Stimulated activated effector memory CD8-positive, alpha-beta T cell treated with anti-CD3 and anti-CD28 coated beads, Interleukin-12 subunit alpha, Interleukin-12 subunit beta, amount 100 ng/mL, for 72 hours (primary cell): ENCODE data around the gene BBX.
A peak's percentile ranks its signal among the peaks of the same experiment; 100 is the strongest.

Experiments
- ATAC-seq: fragments of 150-1000 bp; cut with Tn5 transposase; 2 replicates; pipeline ENCODE4 v1.10.0; 2021
- DNase-seq, 2 donors: peaks; one replicate each; pipeline ENCODE4 v3.0.0; 2021 to 2022; ENCODE audit warnings: low spot score in 2 of 2
- H3K27ac Mint-ChIP-seq: one replicate; pipeline ENCODE4 v1.8.0; 2022; ENCODE audit warnings: mild to moderate bottlenecking, mixed read lengths
- H3K36me3 Mint-ChIP-seq: one replicate; pipeline ENCODE4 v1.8.0; 2022; ENCODE audit warnings: mild to moderate bottlenecking, mixed read lengths
- H3K4me1 Mint-ChIP-seq: one replicate; pipeline ENCODE4 v1.8.0; 2022; ENCODE audit warnings: mixed read lengths
- H3K4me3 Mint-ChIP-seq: one replicate; pipeline ENCODE4 v1.8.0; 2022; ENCODE audit warnings: mild to moderate bottlenecking, mixed read lengths
- H3K9me3 Mint-ChIP-seq: one replicate; pipeline ENCODE4 v1.8.0; 2022; ENCODE audit warnings: mixed read lengths

The BBX gene

GRCh38 chr3:107604057-107604822 lies 81.5 kb downstream of the BBX start:
- Mint-ChIP-seq H3K36me3 (no peaks in the 10 kb centered on the region), H3K4me1 (peaks cover 26% of the 10 kb centered on the region), H3K27ac (no peak overlapping the region)

DNA sequence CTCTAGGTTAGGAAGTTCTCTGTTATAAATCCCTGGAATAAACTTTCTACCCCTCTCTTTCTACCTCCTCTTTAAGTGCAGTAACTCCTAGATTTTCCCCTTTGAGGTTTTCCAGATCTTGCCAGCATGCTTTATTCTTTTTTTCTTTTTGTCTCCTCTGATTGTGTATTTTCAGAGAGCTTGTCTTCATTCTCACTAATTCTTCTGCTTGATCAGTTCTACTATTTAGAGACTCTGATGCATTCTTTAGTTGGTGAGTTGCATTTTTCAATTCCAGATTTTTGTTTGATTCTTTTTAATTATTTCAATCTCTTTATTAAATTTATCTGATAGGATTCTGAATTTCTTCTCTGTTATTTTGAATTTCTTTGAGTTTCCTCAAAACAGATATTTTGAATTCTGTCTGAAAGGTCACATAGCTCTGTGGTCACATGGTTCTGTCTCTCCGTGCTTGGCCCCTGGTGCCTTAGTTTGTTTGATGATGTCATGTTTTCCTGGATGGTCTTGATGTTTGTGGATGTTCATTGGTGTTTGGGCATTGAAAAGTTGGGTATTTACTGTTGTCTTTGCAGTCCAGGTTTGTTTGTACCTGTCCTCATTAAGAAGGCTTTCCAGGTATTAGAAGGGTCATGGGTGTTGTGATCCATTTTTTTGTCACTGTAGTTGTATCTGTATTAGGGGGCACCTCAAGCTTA lies 89.2 kb downstream of the BBX start:
- Mint-ChIP-seq H3K4me3 (no peak overlapping the region), H3K27ac (no peak overlapping the region), H3K36me3 (no peaks in the 10 kb centered on the region), H3K4me1 (peaks cover 25% of the 10 kb centered on the region), H3K9me3 (peaks cover 19% of the 10 kb centered on the region)
- no peak for DNase-seq
- ATAC-seq, result no peak

More at GRCh38 chr3:107604057-107604822, 81.5 kb downstream of the BBX start:
- H3K9me3 Mint-ChIP-seq, result peaks cover 3% of the 10 kb centered on the region
- DNase-seq (no peak), ATAC-seq (peak; percentile 78)
- no peak overlapping the region for H3K4me3 Mint-ChIP-seq

GRCh38 chr3:107612664-107613084 lies 89.9 kb downstream of the BBX start:
- H3K27ac Mint-ChIP-seq, result no peak overlapping the region
- H3K4me1 Mint-ChIP-seq, result peaks cover 32% of the 10 kb centered on the region
- ATAC-seq (no peak), DNase-seq (no peak)
- H3K9me3 Mint-ChIP-seq, result peaks cover 19% of the 10 kb centered on the region
- H3K4me3 Mint-ChIP-seq, result no peak overlapping the region
- H3K36me3 Mint-ChIP-seq, result no peaks in the 10 kb centered on the region

DNA sequence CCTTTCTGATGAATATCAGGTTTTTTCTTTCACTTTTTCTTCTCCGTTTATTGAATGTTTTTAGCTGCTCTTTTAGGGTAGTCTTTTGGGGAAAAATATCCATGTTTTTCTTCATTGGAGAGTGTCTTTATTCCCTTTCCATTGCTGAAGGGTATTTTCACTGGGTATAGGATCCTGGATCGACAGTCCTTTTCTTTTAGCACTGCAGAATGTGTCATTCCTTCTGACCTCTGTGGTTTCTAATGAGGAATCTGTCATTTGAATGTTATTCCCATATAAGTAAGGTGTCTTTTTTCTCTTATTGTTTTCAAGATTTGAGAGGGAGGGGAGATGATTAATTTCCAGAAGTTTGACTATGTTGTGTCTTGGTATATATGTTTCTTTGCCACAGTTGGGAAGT lies 96.8 kb downstream of the BBX start:
- DNase-seq (no peak), ATAC-seq (no peak)
- H3K4me3 Mint-ChIP-seq, result no peak overlapping the region
- H3K4me1 Mint-ChIP-seq, result peaks cover 63% of the 10 kb centered on the region
- peak overlapping the region; percentile 29 for H3K27ac Mint-ChIP-seq
- no peaks in the 10 kb centered on the region for H3K9me3 Mint-ChIP-seq
- no peaks in the 10 kb centered on the region for H3K36me3 Mint-ChIP-seq

DNA sequence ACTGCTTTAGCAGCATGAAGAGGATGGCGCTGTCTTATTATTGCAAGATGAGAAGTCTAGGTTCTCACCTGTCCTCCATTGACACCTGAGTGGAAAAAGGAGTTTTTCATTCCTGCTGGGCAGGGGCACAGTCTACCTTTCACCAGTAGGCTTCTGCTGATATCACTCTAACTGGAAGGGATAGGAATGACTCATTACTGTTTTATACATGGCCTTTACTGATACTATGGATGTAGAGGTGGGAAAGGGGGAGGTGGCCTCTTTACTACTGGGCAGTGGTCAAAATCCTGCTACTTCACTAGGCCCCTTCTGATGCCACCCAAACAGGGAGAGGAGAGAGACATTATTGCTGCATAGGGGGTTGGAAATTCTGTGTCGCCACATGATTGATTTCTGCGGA lies 97.8 kb downstream of the BBX start:
- Mint-ChIP-seq H3K4me3 (no peak overlapping the region), H3K4me1 (peaks cover 58% of the 10 kb centered on the region)

GRCh38 chr3:107621465-107621864 lies 98.7 kb downstream of the BBX start:
- H3K36me3 Mint-ChIP-seq, result no peaks in the 10 kb centered on the region
- no peaks in the 10 kb centered on the region for H3K9me3 Mint-ChIP-seq
- H3K4me1 Mint-ChIP-seq, result peaks cover 58% of the 10 kb centered on the region
- H3K4me3 Mint-ChIP-seq, result no peak overlapping the region
- H3K27ac Mint-ChIP-seq, result no peak overlapping the region
- DNase-seq (no peak), ATAC-seq (no peak)

More for the DNA sequence above, 97.8 kb downstream of the BBX start:
- no peaks in the 10 kb centered on the region for H3K36me3 Mint-ChIP-seq
- DNase-seq, result no peak
- ATAC-seq, result peak; percentile 16
- no peak overlapping the region for H3K27ac Mint-ChIP-seq
- no peaks in the 10 kb centered on the region for H3K9me3 Mint-ChIP-seq

DNA sequence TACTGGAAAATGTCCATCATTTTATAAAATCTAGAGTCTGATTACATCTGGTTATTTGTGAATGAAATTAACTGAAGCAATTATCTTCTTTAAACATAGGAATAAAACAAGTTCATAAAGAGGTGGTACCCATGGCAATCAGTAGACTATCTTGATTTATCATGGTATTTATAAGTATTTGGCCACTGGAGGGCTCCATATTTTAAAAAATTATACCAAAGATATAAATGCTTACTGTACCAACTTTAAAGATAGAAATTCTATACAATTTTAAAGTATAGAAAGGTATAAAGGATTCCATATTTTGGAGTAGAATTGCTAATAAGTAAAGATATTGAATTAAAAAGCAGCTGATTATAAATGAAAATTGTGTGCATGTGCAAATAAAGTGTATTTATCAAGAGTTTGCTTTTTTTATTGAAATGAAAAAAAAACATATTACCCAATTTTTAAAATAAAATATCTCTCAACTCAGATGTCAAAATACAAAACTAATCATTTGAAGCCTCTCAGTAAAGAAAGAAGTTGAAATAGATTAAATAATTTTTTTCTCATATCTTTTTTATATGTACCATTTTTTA lies 105.3 kb downstream of the BBX start:
- no peak overlapping the region for H3K4me3 Mint-ChIP-seq
- H3K36me3 Mint-ChIP-seq, result no peaks in the 10 kb centered on the region
- no peak overlapping the region for H3K27ac Mint-ChIP-seq
- no peaks in the 10 kb centered on the region for H3K9me3 Mint-ChIP-seq
- ATAC-seq (no peak), DNase-seq (no peak)
- H3K4me1 Mint-ChIP-seq, result peaks cover 31% of the 10 kb centered on the region

DNA sequence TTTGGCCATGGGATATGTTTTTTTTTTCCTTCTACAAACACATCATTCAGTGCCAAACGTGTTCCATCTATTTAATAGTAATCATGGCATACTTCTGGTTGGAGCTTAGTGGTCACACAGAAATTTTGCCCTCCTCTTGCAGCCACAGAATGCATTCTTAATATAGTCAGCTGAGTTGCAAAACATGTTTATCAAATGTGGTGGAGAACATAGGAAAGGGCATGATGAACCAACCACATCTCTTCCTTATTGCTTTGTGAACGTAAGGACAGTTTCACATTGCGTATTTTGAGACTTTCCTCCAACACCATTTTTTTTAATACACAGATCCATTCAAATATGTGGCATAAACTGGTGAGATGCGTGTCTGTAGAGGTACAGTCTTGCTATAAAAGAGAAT lies 106.8 kb downstream of the BBX start:
- ATAC-seq (no peak), DNase-seq (no peak)
- Mint-ChIP-seq H3K27ac (no peak overlapping the region), H3K4me1 (peaks cover 35% of the 10 kb centered on the region), H3K9me3 (no peaks in the 10 kb centered on the region), H3K36me3 (no peaks in the 10 kb centered on the region), H3K4me3 (no peak overlapping the region)

DNA sequence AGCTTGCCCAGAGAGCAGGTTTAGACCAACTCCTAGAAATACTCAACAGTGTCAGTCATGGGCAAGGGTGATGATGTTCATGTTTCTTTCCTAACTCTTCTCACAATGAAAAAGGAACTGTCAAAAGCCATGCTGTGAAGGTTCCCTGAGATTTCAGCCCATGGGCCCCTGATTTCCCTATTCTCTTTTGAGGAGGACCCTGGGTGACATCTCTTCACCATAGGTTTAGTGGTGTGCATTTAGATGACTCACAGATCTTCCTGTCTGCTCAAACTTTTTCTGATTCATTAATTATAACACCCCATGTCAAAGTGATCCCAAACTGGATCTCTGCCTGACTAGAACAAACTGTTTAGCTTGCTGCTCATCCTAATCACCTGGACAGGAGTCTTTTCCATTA lies 108.0 kb downstream of the BBX start:
- Mint-ChIP-seq H3K27ac (no peak overlapping the region), H3K4me3 (no peak overlapping the region), H3K9me3 (no peaks in the 10 kb centered on the region), H3K4me1 (peaks cover 35% of the 10 kb centered on the region), H3K36me3 (no peaks in the 10 kb centered on the region)
- ATAC-seq, result peak; percentile 88
- DNase-seq, result no peak

DNA sequence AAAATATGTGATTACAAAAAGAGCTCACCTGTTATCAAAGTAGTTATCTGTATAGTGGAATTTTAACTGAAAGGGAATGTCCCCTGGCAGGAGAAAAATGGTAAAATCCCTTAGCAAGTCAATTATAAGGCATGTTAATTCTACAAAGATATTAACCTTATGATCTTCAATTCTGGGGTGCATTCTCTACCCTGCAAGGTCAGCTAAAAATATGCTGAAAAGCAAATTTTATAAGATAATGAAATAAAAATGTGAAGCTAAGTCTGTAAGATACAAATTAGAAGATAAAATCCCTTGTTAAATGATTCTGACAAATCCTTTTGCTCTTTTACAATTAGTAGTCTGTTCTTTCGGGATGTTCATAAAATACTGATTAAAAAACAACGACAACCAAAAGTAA lies 109.8 kb downstream of the BBX start:
- H3K9me3 Mint-ChIP-seq, result no peaks in the 10 kb centered on the region
- no peak for DNase-seq
- ATAC-seq, result no peak
- H3K4me3 Mint-ChIP-seq, result no peak overlapping the region
- no peak overlapping the region for H3K27ac Mint-ChIP-seq
- H3K4me1 Mint-ChIP-seq, result peaks cover 30% of the 10 kb centered on the region
- no peaks in the 10 kb centered on the region for H3K36me3 Mint-ChIP-seq

- H3K4me3 Mint-ChIP-seq, result no peak overlapping the region
- H3K27ac Mint-ChIP-seq, result no peak overlapping the region
- H3K36me3 Mint-ChIP-seq, result no peaks in the 10 kb centered on the region
- no peak for DNase-seq
- H3K9me3 Mint-ChIP-seq, result no peaks in the 10 kb centered on the region
- ATAC-seq, result peak; percentile 39
- peaks cover 35% of the 10 kb centered on the region for H3K4me1 Mint-ChIP-seq
Measured at GRCh38 chr3:107633327-107634098, 110.8 kb downstream of the BBX start.

- Mint-ChIP-seq H3K4me3 (no peak overlapping the region), H3K36me3 (no peaks in the 10 kb centered on the region), H3K9me3 (no peaks in the 10 kb centered on the region), H3K4me1 (peaks cover 35% of the 10 kb centered on the region), H3K27ac (no peak overlapping the region)
- ATAC-seq, result no peak
- DNase-seq, result no peak
Measured at GRCh38 chr3:107634099-107634489, 111.3 kb downstream of the BBX start.

DNA sequence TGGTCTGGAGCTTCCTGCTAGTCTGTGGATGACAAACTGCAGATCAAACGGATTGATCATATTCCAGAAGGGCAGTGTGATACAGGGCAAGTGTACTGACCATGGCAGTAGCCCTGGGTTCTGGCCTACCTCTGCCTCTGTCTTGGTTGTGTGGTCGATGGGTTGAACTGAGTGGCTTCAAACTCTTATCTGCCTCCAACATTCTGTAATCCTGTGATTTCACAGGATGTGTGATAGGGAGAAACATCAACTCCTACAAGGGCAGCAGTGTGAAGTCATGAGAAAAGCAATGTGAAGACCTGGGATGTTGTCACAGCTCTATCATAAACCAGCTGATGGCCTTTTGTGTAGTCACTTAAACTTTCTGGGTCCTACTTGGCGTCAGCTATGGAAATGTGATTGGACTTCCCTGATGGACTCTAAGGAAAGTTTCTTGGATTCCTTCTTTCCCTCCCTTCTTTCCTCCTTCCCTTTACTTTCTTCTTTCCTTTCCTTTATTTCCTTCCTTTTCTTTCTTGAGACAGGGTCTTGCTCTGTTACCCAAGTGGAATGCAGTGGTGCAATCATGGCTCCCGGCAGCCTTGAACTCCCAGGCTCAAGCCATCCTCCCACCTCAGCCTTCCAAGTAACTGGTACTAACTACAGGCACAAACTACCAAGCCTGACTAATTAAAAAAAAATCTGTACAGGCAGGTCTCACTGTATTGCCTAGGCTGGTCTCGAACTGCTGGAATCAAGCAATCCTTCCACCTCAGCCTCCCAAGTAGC lies 114.8 kb downstream of the BBX start:
- Mint-ChIP-seq H3K4me1 (peaks cover 17% of the 10 kb centered on the region), H3K27ac (no peak overlapping the region), H3K4me3 (no peak overlapping the region), H3K36me3 (no peaks in the 10 kb centered on the region), H3K9me3 (no peaks in the 10 kb centered on the region)
- DNase-seq (no peak), ATAC-seq (no peak)

GRCh38 chr3:107641572-107642307 lies 119.0 kb downstream of the BBX start:
- H3K4me1 Mint-ChIP-seq, result peaks cover 16% of the 10 kb centered on the region
- no peak for ATAC-seq

More at GRCh38 chr3:107641572-107642307, 119.0 kb downstream of the BBX start:
- H3K4me3 Mint-ChIP-seq, result no peak overlapping the region
- no peak for DNase-seq
- no peak overlapping the region for H3K27ac Mint-ChIP-seq
- no peaks in the 10 kb centered on the region for H3K9me3 Mint-ChIP-seq
- H3K36me3 Mint-ChIP-seq, result no peaks in the 10 kb centered on the region
